Measurements from ENCODE around the gene PDPR. TPM values are rescaled to one million over a fixed set of nuclear protein-coding genes. Genes with fewer than 3 reads are reported as not detected.

PDPR gene
- total and polyA plus RNA-seq, 2 of the 4 experiments (the other 2 are of a cell fraction): 12.2 to 19.4 TPM

GRCh38 chr16:70160388-70160787 is 46.3 kb downstream of the PDPR start:
- CTCF ChIA-PET: no interaction called here
- intact Hi-C loops (cut with micrococcal nuclease): no loop called here
- no peak for DNase-seq

More at GRCh38 chr16:70160388-70160787, 46.3 kb downstream of the PDPR start:
- H3K79me1 ChIP-seq (ENCODE audit: low read depth in 1 of 2, low read length in 2 of 2): no peaks in the 10 kb centered on the region
- H3K9ac ChIP-seq (ENCODE audit: low read depth, low read length): no peak overlapping the region
- peaks cover 3% of the 10 kb centered on the region; the same call in 1 of the 2 replicates for H4K20me1 ChIP-seq (ENCODE audit: insufficient read depth, low read length)
- H3K36me3 ChIP-seq (ENCODE audit: control insufficient read depth, insufficient read depth, low read length): peaks cover 47% of the 10 kb centered on the region
- H2AK9ac ChIP-seq (replicated peaks; ENCODE audit: low read depth, low read length, poor library complexity): peak overlapping the region; percentile 20
- H4K5ac ChIP-seq (ENCODE audit: low read depth, low read length): no peak overlapping the region
- no peak overlapping the region for H2BK120ac ChIP-seq (ENCODE audit: low read depth, low read length)
- no peak overlapping the region for H2AFZ ChIP-seq (replicated peaks; ENCODE audit: low read length, poor library complexity)
- TF ChIP-seq MXI1 (IDR thresholded peaks at IDR 0.05; ENCODE audit: borderline replicate concordance, low read depth, low read length) (no peak), BHLHE40 (IDR thresholded peaks at IDR 0.05; ENCODE audit: low read depth, low read length) (no peak), RCOR1 (IDR thresholded peaks at IDR 0.05; ENCODE audit: insufficient replicate concordance, low read length) (no peak), ELK1 (IDR thresholded peaks at IDR 0.05; ENCODE audit: borderline replicate concordance, low read depth, low read length) (no peak), SMC3 (IDR thresholded peaks at IDR 0.05; ENCODE audit: low read depth, low read length) (no peak), USF2 (IDR thresholded peaks at IDR 0.05; ENCODE audit: low read depth, low read length) (no peak), FOS (IDR thresholded peaks at IDR 0.05; ENCODE audit: low read depth, low read length) (no peak), NFE2L2 (IDR thresholded peaks at IDR 0.05; ENCODE audit: low read depth, low read length) (no peak), RFX5 (IDR thresholded peaks at IDR 0.05; ENCODE audit: low read depth, low read length) (no peak), CHD1 (IDR thresholded peaks at IDR 0.05; ENCODE audit: low read depth, low read length) (no peak), CTCF (conservative IDR thresholded peaks at IDR 0.05; ENCODE audit: low read depth, low read length) (no peak), POLR2A (IDR thresholded peaks at IDR 0.05; ENCODE audit: low read depth, low read length) (no peak)
- no peak overlapping the region for H2BK5ac ChIP-seq (ENCODE audit: low read depth, low read length, poor library complexity, severe bottlenecking)
- H2AK5ac ChIP-seq (ENCODE audit: low read depth, low read length): no peak overlapping the region
- no peak overlapping the region for H3K4me2 ChIP-seq (ENCODE audit: low read depth, low read length)
- in situ Hi-C loops (cut with MboI; ENCODE audit: low sequenced_read_pairs) (no loop called here), dilution Hi-C loops (cut with HindIII; ENCODE audit: low sequenced_read_pairs, unreplicated experiment) (no loop called here)
- no peak overlapping the region for H3K18ac ChIP-seq (ENCODE audit: low read depth, low read length)
- H3K23ac ChIP-seq (ENCODE audit: low read depth, low read length): no peak overlapping the region
- no peak overlapping the region for H4K91ac ChIP-seq (ENCODE audit: insufficient read depth, low read depth, low read length)
- H3K4me1 ChIP-seq (ENCODE audit: control insufficient read depth, insufficient read depth, low read length): peaks cover 8% of the 10 kb centered on the region
- 87% methylated on average over 6 of the region's 6 CpGs; no CpG with 5 or more reads in 1 of the 2 experiments for WGBS, 2 experiments (ENCODE audit: extremely low coverage in 2 of 2, insufficient read length in 1 of 2)
- no peak overlapping the region for H3K56ac ChIP-seq (ENCODE audit: extremely low read depth, insufficient read depth, low read length)
- H2BK15ac ChIP-seq (ENCODE audit: low read depth, low read length): no peak overlapping the region
- POLR2A ChIA-PET (ENCODE audit: unreplicated experiment): no interaction called here
- H3K9me1 ChIP-seq (ENCODE audit: insufficient read depth, low read length): peaks cover 10% of the 10 kb centered on the region; the same call in 1 of the 2 replicates
- H3K4ac ChIP-seq (ENCODE audit: low read depth, low read length): no peak overlapping the region
- H3K4me3 ChIP-seq (ENCODE audit: insufficient read depth, low read depth, low read length): no peak overlapping the region
- no peaks in the 10 kb centered on the region for H3K27me3 ChIP-seq (ENCODE audit: control insufficient read depth, insufficient read depth, low read length)
- no TSS peak for BruUV-seq (replicated peaks)
- H3K14ac ChIP-seq (replicated peaks; ENCODE audit: low read depth, low read length): no peak overlapping the region
- no peaks in the 10 kb centered on the region for H3K9me3 ChIP-seq (ENCODE audit: control insufficient read depth, insufficient read depth, low read length)
- no peak overlapping the region for H2BK20ac ChIP-seq (ENCODE audit: low read depth, low read length)
- no peak overlapping the region for H4K8ac ChIP-seq (ENCODE audit: low read depth in 2 of 2, low read length in 2 of 2)
- no peak overlapping the region for H3K27ac ChIP-seq (ENCODE audit: insufficient read depth, low read length)
- ATAC-seq (ENCODE audit: low read depth): no peak
